ENCODE data around the gene RNF214. TPM values are rescaled to one million over a fixed set of nuclear protein-coding genes. Genes with fewer than 3 reads are reported as not detected.
A peak's percentile ranks its signal among the peaks of the same experiment; 100 is the strongest.
"Not testable (repeated sequence)": the region's sequence is repeated elsewhere in the genome, so short reads cannot be mapped to it uniquely, and the experiment has no call there.

The RNF214 gene
- 16.3 TPM for total RNA-seq

DNA sequence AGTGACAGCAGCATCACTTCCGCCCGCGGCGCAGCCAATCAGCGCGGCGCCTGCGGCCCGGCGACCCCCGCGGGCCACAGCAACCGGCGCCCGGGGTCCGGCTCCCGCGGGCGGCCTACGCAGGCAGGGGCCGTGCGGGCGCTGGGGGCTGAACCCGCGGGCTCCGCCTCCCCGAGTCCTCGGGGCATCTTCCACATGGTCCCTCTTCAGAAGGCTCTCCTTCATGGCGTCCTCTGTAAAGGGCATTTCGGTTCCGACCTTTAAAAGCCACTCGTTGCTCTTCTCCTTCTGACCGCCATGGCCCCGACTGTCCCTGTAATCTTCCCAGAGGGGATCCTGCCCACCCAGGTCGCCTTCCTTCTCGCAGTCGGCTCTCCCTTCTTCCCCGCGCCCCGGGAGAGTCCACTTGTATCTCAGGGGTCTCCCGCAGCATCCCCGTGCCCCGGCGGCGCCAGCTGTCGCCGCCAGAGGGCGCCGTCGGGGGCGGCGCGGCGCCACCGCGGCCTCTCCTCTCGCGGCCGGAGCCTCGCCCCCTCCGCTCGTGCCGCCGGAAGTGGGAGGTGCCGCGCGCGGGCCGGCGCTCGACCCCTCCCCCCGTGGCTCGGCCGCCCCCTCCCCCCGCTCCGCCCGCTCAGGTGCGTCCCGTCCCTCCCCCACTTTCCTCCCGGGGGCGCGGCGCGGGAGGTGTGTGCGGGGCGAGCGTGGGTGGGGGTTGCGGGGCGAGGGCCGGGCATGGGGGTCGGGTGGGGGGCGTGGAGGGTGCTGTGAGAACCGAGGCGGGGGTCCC lies at the start of gene RNF214:
Gene RNF214 (plus strand): TSS at position 580 of the 787 bp plus-strand sequence. CDS start 1,602 bp downstream, outside the sequence.
- peak; percentile 91 for DNase-seq

DNA sequence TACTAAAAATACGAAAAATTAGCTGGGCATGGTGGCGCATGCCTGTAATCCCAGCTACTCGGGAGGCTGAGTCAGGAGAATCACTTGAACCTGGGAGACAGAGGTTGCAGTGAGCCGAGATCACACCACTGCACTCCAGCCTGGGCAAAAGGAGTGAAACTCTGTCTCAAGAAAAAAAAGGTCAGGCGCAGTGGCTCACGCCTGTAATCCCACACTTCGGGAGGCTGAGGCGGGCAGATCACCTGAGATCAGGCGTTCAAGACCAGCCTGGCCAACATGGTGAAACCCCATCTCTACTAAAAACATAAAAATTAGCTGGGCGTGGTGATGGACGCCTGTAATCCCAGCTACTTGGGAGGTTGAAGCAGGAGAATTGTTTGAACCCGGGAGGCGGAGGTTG lies 49.3 kb upstream of the RNF214 start:
- not testable (repeated sequence) for DNase-seq

DNA sequence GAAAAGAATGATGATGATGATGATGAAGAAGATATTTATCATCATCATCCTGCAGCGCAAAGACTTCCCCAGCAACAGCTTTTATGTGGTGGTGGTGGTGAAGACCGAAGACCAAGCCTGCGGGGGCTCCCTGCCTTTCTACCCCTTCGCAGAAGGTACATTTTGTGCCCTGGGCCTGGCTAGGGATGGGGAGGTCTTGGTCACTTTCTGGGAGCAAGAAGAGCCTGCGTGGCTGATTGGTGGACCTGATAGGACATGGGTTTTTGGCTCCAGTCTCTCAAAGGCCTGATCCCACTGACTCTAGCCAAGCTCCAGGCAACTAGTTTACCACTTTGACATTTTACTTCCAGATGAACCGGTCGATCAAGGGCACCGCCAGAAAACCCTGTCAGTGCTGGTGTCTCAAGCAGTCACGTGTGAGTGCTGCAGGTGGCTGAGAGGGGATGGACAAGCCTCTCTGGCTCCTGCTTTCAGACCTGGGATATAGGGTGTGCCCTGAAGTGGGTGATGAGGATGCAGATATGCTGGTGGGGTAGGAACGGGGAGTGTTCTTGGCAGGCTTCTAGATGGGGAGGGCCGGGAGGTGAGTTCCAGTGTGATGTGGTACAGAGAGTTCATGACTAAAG lies 48.6 kb upstream of the RNF214 start:
- DNase-seq = no peak

DNA sequence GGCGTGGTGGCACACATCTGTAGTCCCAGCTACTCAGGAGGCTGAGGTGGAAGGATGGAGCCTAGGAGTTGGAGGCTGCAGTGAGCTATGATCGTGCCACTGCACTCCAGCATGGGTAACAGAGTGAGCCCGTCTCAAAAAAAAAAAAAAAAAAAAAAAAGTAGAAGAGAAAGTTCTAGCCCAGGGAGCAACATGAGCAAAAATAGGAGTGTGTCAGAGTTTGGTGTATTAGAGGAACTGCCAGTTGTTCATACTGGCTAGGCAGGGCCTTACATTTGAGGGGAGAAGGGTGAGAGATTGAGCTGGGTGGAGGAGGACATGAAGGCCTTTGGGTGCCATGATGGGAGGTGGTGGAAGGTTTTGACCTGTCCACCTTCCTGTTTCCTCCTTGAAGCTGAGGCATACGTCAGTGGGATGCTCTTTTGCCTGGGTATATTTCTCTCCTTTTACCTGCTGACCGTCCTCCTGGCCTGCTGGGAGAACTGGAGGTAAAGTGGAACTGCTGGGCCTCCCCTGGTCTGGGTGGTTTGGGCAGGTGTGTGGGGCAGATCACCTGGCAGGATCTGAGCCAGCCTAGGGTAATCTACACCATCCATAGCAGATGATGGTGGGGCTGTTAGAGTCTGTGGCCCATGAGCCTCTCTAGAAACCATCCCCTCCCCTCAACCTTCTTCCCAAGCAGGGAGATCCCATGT lies 46.6 kb upstream of the RNF214 start:
- DNase-seq = no peak

DNA sequence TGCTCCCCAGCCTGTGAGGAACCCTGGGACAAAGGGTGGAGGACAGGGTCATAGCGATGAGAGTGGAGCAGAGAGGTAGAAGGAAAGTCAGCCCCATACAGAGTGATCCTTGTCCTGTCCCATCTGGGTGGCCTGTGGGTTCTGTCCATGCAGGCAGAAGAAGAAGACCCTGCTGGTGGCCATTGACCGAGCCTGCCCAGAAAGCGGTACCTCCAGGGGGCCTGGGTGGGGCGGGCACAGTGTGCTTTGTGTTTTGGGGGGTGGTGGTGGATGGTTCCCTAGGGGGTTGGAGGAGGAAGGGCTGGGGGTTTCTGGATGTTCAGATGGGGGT lies 46.1 kb upstream of the RNF214 start:
- DNase-seq = no peak

DNA sequence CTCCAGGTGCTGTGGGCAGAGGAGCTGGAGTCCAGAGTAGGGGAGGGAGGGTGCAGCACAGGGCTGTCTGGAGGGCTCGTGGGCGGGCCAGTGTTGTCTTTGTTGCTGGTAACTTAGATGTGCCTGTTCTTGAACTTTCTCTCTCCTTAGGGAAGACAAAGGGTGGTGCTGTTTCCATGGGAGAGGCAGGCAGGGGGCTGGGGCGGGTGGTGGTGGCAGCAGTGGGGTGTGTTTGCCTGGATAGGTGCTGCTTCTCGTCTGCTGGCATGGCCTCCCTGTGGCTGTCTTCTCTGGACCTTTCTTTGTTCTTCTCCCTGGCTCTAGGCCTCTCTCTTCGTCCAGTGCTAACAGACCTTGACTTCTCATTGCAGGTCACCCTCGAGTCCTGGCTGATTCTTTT lies 45.5 kb upstream of the RNF214 start:
- no peak for DNase-seq

DNA sequence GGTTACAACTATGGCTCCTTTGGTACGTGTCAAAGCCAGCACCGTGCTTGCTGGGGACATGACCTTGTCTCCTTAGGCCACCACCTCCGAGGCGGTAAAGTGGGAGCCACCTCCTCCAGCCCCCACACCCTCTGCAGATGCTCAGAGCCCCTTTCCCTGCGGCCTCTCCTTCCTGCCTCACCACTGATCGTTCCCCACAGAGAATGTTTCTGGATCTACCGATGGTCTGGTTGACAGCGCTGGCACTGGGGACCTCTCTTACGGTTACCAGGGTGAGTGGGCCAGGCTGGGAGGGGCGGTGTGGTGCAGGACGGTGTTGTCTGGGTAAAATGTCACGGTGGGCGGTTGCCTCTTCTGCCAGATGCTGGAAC lies 45.1 kb upstream of the RNF214 start:
- no peak for DNase-seq

DNA sequence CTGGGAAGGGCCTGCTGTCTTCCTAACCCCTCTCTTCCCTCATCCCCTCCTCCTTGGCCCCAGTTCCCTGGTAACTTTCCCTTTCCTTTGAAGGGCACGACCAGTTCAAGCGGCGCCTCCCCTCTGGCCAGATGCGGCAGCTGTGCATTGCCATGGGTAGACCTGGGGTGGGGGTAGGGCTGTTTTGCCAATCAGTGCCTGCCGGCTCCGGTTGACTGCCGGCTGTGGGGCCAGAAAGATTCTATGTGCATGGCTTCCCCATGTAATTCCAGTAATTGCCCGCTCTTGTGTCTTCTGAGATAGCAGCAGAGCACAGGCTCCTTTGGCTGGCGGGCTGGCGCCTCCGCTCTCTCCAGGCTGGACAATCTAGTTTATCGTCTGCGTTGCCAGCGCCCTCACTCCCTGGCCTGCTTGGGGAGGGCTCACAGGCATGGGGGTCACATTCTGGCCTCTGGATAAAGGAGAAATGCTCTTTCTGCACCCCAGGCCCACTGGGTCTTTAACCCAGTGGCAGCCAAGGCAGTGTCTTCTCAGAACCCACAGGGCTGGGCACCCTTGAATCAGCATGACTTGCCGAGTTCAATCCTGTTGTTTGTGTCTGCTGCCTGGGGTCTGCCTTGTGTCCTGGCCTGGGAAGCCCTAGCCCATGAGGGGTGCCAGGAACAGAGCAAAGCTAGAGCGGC lies 44.5 kb upstream of the RNF214 start:
- no peak for DNase-seq

DNA sequence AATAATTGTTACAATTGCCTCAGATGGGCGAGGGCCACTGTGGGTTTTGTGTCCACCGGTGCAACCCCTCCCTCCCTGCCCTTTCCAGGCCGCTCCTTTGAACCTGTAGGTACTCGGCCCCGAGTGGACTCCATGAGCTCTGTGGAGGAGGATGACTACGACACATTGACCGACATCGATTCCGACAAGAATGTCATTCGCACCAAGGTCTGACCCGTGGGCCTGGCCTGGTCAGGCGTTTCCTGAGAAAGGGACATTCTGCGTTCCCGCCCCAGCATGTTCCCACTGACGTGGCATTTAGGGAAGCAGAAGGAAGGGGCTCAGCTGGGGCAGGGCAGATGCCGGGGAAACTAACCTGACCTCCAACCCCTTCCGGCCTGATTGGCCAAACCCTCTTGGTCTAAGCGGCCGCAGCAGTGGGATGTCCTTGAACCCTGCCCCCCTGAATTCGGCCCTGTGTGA lies 43.8 kb upstream of the RNF214 start:
- DNase-seq = no peak

DNA sequence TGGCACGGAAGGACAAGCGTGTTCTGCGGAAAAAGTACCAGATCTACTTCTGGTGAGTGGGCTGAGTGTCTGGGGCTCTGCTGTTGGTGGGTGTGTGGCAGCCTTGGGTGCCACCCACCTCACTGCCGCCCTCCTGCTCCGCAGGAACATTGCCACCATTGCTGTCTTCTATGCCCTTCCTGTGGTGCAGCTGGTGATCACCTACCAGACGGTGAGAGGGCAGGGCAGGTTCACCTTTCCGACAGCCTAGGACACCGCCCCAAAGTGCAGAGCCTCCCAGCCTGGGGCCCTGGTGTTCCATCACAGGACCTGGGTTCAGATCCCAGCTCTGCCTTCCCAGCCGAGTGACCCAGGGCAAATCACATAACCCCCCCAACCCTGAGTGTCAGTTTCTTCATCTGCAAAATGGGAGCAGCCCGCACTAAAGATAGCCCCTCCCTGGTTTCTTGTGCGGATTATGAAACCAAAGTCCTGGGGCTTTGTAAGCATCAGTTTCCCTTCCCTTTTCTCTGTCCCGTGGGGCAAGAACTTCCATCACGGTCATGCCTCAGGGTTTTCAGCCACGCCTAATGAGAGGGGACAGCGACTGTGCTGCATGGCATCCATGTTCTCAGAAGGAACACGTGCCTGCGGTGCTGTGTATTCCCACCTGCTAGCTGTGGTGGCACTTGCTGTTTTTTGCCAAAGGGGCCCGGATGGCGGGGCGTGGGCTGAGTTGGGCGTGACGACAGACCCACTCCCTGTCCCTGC lies 43.1 kb upstream of the RNF214 start:
- DNase-seq = no peak

DNA sequence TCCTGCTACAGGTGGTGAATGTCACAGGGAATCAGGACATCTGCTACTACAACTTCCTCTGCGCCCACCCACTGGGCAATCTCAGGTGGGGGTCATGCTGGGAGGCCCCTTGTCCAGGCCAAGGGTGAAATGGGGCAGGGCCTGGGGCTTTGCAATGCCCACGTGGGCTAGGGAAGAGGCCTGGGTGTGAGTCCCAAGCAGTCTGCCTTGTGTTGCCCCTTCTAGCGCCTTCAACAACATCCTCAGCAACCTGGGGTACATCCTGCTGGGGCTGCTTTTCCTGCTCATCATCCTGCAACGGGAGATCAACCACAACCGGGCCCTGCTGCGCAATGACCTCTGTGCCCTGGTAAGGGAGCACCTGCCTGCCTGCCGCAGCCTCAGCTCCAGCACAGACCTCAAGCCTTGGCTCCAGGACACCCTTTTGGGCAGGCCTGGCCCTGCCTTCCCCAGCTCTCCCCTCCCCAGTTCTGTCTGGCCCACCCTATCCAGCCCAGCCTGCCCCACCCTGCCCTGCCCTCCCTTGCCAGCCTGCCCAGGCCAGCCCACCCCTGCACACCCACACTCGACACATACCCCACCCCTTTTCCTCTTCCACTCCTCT lies 42.4 kb upstream of the RNF214 start:
- no peak for DNase-seq

DNA sequence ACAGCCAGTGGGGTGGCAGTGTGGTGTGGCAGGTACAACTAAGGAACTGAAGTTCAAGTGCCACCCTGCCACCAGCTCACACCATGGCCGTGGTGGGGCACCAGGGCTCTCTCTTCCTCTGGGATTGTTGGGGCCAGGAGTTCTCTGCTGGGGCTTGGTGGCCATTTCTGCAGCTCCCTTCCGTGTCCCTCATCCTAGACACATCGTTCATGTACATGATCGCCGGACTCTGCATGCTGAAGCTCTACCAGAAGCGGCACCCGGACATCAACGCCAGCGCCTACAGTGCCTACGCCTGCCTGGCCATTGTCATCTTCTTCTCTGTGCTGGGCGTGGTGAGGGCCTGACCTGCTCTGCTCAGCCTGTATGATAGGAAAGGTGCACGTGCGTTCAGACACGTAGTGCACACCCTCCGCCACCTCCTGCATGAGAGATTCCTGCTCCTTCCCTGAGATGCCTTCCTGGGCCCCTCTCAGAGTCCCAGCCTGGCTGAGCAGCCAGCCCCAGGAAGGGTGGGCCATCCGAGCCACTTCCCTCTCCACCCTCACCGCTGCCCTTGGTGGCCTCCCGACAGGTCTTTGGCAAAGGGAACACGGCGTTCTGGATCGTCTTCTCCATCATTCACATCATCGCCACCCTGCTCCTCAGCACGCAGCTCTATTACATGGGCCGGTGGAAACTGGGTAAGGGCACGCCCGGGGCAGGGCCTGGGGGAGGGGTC lies 40.6 kb upstream of the RNF214 start:
- no peak for DNase-seq

DNA sequence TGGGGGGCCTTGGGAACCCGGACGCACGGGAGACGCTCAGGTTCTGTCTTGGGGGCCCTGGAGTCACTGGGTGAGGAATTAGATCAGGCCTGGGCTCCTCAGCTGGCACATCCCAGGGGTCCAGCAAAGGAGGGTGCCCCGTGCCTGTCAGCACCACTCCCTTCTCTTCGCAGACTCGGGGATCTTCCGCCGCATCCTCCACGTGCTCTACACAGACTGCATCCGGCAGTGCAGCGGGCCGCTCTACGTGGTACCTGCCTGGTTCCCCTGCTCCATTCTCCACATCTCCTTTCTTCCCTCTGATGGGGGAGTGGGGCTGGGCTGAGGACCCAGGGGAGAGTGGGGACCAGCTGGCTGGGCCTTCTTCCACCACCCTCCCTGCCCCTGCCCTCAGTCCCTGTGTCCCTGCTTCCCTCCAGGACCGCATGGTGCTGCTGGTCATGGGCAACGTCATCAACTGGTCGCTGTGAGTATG lies 40.0 kb upstream of the RNF214 start:
- DNase-seq = no peak

DNA sequence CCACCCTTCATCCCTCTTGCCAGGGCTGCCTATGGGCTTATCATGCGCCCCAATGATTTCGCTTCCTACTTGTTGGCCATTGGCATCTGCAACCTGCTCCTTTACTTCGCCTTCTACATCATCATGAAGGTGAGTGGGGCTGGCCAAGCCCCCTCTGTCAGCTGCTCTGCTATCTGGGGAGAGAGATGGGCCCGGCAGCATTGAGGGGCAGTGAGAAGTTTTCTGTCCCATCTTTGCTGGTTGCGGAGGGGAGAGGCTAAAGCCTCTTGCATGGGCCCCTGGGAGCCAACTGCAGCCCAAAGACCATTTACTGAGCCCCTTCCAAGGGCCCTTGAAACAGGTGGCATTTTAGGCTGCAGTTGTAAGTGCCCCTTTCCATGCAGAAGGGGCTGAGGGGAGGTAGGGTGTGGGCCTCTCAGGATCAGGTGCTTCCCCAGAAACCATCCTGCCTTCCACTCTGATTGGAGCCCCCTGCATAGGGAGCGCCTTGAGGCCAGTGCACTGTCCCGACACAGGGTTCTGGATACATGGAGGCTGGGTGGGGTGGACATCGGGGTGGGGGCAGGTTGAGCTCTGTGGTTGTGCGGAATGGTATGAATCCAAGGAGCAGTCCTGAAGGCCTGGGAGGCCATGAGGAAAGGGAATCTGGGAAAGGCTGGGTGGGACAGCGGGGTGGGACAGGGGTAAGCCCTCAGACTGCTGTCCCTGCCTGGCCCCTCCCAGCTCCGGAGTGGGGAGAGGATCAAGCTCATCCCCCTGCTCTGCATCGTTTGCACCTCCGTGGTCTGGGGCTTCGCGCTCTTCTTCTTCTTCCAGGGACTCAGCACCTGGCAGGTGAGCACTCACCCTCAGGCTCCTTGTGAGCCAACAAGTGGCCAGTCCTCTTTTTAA lies 39.1 kb upstream of the RNF214 start:
- no peak for DNase-seq

DNA sequence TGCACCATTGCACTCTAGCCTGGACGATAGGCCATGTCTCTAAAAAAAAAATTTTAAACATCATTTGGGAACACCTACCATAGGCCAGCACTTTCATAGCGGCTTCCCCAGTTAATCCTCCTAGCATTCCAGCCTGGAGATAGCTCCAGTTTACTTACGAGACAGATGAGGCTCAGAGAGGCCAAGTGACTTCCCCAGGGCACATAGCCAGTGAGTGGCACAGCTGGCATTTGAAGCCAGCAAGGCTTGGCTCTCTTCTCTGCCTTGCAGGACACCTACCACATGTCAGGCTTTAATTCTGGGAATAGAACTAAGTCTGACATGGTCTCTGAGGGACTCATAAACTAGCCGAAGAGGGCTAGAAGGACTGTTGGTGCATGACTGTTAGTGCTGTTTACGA lies 38.2 kb upstream of the RNF214 start:
- DNase-seq = no peak

DNA sequence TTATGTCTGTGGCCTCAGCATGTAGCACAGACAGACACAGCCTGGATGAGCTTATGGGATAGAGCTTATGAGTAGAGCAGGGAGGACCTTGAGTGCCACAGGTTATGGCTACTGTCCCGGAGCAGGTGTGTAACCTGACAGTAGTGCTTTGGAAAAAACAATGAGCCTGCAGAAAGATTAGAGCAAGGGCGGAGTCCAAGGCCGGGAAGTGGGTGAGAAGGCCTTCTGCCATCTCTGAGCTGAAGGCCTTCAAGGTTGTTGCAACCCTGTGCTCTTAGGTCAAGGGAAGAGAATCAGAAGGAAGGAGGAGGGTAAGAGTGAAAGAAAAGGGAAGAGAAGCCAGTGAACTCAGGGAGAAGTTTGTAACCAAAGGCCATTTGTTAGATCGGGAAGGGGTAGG lies 37.2 kb upstream of the RNF214 start:
- DNase-seq = no peak

DNA sequence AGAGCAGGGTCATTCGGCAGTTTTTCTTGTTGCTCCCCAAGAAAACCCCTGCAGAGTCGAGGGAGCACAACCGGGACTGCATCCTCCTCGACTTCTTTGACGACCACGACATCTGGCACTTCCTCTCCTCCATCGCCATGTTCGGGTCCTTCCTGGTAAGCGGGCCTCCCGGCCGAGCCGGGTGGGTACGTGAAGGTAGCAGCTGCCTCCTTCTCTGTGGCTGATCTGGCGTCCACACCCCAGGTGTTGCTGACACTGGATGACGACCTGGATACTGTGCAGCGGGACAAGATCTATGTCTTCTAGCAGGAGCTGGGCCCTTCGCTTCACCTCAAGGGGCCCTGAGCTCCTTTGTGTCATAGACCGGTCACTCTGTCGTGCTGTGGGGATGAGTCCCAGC lies 36.7 kb upstream of the RNF214 start:
- no peak for DNase-seq

DNA sequence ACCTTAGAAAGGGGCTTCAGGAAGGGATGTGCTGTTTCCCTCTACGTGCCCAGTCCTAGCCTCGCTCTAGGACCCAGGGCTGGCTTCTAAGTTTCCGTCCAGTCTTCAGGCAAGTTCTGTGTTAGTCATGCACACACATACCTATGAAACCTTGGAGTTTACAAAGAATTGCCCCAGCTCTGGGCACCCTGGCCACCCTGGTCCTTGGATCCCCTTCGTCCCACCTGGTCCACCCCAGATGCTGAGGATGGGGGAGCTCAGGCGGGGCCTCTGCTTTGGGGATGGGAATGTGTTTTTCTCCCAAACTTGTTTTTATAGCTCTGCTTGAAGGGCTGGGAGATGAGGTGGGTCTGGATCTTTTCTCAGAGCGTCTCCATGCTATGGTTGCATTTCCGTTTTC lies 35.5 kb upstream of the RNF214 start:
- DNase-seq = no peak

DNA sequence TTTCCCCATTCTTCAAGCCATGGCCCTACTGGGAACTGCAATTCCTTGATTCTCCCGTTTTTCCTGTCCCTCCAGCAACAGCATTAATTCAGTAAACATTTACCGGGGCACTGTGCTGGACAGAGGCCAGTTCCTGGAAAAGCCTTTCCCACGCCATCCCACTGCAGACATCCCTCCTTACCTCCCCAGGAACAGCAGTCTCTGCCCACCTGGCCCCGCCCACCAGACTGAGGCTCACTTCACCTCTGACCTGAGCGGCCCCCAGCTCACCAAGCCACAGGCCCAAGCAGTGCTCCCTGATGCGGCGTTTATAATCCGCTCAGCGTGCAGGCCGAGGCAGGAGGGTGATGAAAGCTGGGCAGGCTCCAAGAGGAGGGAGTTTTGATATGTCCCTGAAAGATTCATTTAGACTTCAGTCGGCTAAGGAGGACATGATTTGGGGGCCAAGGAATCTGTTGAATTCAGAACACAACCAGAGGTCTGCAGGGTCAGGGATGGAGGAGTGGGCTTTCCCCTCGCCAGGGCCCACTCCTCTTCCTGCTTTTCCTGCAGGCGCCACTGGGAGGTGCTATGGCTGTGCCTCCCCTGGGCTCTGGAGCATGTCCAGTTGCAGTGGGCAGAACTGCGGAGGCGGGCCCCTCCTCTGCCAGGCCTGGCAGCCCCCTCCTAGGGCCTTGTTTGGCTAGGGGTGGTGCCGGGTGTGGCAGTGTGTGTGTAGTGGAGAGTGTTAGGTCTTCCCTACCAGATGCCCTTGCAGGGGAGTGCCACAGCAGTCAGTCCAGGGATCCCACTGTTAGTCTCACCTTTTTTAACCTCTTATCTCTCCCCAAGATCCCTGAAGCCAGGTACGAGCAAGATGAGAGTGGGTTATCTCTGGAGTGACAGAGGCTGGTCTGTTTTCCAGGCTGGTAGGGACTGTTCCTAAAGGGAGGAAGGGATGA lies 34.7 kb upstream of the RNF214 start:
- peak; percentile 65 for DNase-seq

Data from tongue (tissue), 2 donors.